ENCODE measurements around the gene TNIK.

TNIK gene

GRCh38 chr3:171160325-171160724 is 299.9 kb downstream of the TNIK start:
- no peak for DNase-seq
- in situ Hi-C loops (cut with HindIII; ENCODE audit: low pct_ligation_motif_present, low pct_unique_long_range_greater_than_20kb, low sequenced_read_pairs): loop anchor here (25.0 kb wide), 1 partner anchor 198 kb away; no protein-coding TSS in a partner anchor

GRCh38 chr3:171159822-171160157 is 300.4 kb downstream of the TNIK start:
- DNase-seq: no peak
- in situ Hi-C loops (cut with HindIII; ENCODE audit: low pct_ligation_motif_present, low pct_unique_long_range_greater_than_20kb, low sequenced_read_pairs): loop anchor here (25.0 kb wide), 1 partner anchor 197 kb away; no protein-coding TSS in a partner anchor

- in situ Hi-C loops (cut with HindIII; ENCODE audit: low pct_ligation_motif_present, low pct_unique_long_range_greater_than_20kb, low sequenced_read_pairs): loop anchor here (25.0 kb wide), 1 partner anchor 197 kb away; no protein-coding TSS in a partner anchor
- DNase-seq: no peak
These were observed 301.0 kb downstream of the TNIK start for GRCh38 chr3:171159024-171159821.

GRCh38 chr3:171157980-171158379 is 302.2 kb downstream of the TNIK start:
- in situ Hi-C loops (cut with HindIII; ENCODE audit: low pct_ligation_motif_present, low pct_unique_long_range_greater_than_20kb, low sequenced_read_pairs): loop anchor here (25.0 kb wide), 1 partner anchor 196 kb away; no protein-coding TSS in a partner anchor

GRCh38 chr3:171157286-171157685 is 302.9 kb downstream of the TNIK start:
- no peak for DNase-seq
- in situ Hi-C loops (cut with HindIII; ENCODE audit: low pct_ligation_motif_present, low pct_unique_long_range_greater_than_20kb, low sequenced_read_pairs): loop anchor here (25.0 kb wide), 1 partner anchor 195 kb away; no protein-coding TSS in a partner anchor

More at GRCh38 chr3:171157980-171158379, 302.2 kb downstream of the TNIK start:
- DNase-seq: no peak

GRCh38 chr3:171156401-171157010 is 303.7 kb downstream of the TNIK start:
- in situ Hi-C loops (cut with HindIII; ENCODE audit: low pct_ligation_motif_present, low pct_unique_long_range_greater_than_20kb, low sequenced_read_pairs): loop anchor here (25.0 kb wide), 1 partner anchor 194 kb away; no protein-coding TSS in a partner anchor
- DNase-seq: peak; percentile 13

GRCh38 chr3:171155122-171155700 is 305.0 kb downstream of the TNIK start:
- peak; percentile 31 for DNase-seq
- in situ Hi-C loops (cut with HindIII; ENCODE audit: low pct_ligation_motif_present, low pct_unique_long_range_greater_than_20kb, low sequenced_read_pairs): loop anchor here (25.0 kb wide), 1 partner anchor 193 kb away; no protein-coding TSS in a partner anchor

GRCh38 chr3:171150945-171151344 is 309.3 kb downstream of the TNIK start:
- no peak for DNase-seq
- in situ Hi-C loops (cut with HindIII; ENCODE audit: low pct_ligation_motif_present, low pct_unique_long_range_greater_than_20kb, low sequenced_read_pairs): loop anchor here (25.0 kb wide), 1 partner anchor 189 kb away; no protein-coding TSS in a partner anchor

- in situ Hi-C loops (cut with HindIII; ENCODE audit: low pct_ligation_motif_present, low pct_unique_long_range_greater_than_20kb, low sequenced_read_pairs): loop anchor here (25.0 kb wide), 1 partner anchor 187 kb away; no protein-coding TSS in a partner anchor
- DNase-seq: no peak
These were observed 310.6 kb downstream of the TNIK start for GRCh38 chr3:171149526-171150116.

GRCh38 chr3:171145798-171146197 is 314.4 kb downstream of the TNIK start:
- no peak for DNase-seq
- in situ Hi-C loops (cut with HindIII; ENCODE audit: low pct_ligation_motif_present, low pct_unique_long_range_greater_than_20kb, low sequenced_read_pairs): no loop called here

- in situ Hi-C loops (cut with HindIII; ENCODE audit: low pct_ligation_motif_present, low pct_unique_long_range_greater_than_20kb, low sequenced_read_pairs): no loop called here
- DNase-seq: no peak
These were observed 317.2 kb downstream of the TNIK start for GRCh38 chr3:171142985-171143384.

- no peak for DNase-seq
- in situ Hi-C loops (cut with HindIII; ENCODE audit: low pct_ligation_motif_present, low pct_unique_long_range_greater_than_20kb, low sequenced_read_pairs): no loop called here
These were observed 320.0 kb downstream of the TNIK start for GRCh38 chr3:171140246-171140645.

GRCh38 chr3:171138027-171138426 is 322.2 kb downstream of the TNIK start:
- no peak for DNase-seq
- in situ Hi-C loops (cut with HindIII; ENCODE audit: low pct_ligation_motif_present, low pct_unique_long_range_greater_than_20kb, low sequenced_read_pairs): no loop called here

GRCh38 chr3:171135549-171135948 is 324.7 kb downstream of the TNIK start:
- in situ Hi-C loops (cut with HindIII; ENCODE audit: low pct_ligation_motif_present, low pct_unique_long_range_greater_than_20kb, low sequenced_read_pairs): no loop called here
- DNase-seq: no peak

GRCh38 chr3:171133796-171134569 is 326.2 kb downstream of the TNIK start:
- no peak for DNase-seq
- in situ Hi-C loops (cut with HindIII; ENCODE audit: low pct_ligation_motif_present, low pct_unique_long_range_greater_than_20kb, low sequenced_read_pairs): no loop called here

- in situ Hi-C loops (cut with HindIII; ENCODE audit: low pct_ligation_motif_present, low pct_unique_long_range_greater_than_20kb, low sequenced_read_pairs): no loop called here
- no peak for DNase-seq
These were observed 326.9 kb downstream of the TNIK start for GRCh38 chr3:171133337-171133736.

- DNase-seq: peak; percentile 58
- in situ Hi-C loops (cut with HindIII; ENCODE audit: low pct_ligation_motif_present, low pct_unique_long_range_greater_than_20kb, low sequenced_read_pairs): no loop called here
These were observed 327.3 kb downstream of the TNIK start for GRCh38 chr3:171132873-171133272.

GRCh38 chr3:171129827-171130226 is 330.4 kb downstream of the TNIK start:
- peak; percentile 37 for DNase-seq
- in situ Hi-C loops (cut with HindIII; ENCODE audit: low pct_ligation_motif_present, low pct_unique_long_range_greater_than_20kb, low sequenced_read_pairs): no loop called here

Data from ACHN (cell line).